HUES6 (cell line): ENCODE measurements around the gene CCDC89.

ENCODE experiments used
- H3K27ac ChIP-seq: 2 replicates; pipeline ENCODE4 v1.7.0; 2013; ENCODE audit warnings: low read depth, mild to moderate bottlenecking, low read length, inconsistent platforms
- H3K27me3 ChIP-seq: 2 replicates; pipeline ENCODE4 v1.6.1; 2013; ENCODE audit warnings: low read length; ENCODE audit not compliant: control insufficient read depth, insufficient read depth
- H3K36me3 ChIP-seq: 2 replicates; pipeline ENCODE4 v1.6.1; 2013; ENCODE audit warnings: low read length; ENCODE audit not compliant: control insufficient read depth, insufficient read depth
- H3K4me1 ChIP-seq: 2 replicates; pipeline ENCODE4 v1.6.1; 2013; ENCODE audit warnings: low read length; ENCODE audit not compliant: control insufficient read depth, insufficient read depth
- H3K4me3 ChIP-seq: 2 replicates; pipeline ENCODE4 v1.5.1; 2013; ENCODE audit warnings: low read depth, low read length
- H3K9ac ChIP-seq: one replicate; pipeline ENCODE4 v1.6.1; 2013; ENCODE audit warnings: mild to moderate bottlenecking, low read length
- H3K9me3 ChIP-seq: 2 replicates; pipeline ENCODE4 v1.6.1; 2013; ENCODE audit warnings: low read depth, low read length; ENCODE audit not compliant: control insufficient read depth, insufficient read depth

CCDC89 gene

DNA sequence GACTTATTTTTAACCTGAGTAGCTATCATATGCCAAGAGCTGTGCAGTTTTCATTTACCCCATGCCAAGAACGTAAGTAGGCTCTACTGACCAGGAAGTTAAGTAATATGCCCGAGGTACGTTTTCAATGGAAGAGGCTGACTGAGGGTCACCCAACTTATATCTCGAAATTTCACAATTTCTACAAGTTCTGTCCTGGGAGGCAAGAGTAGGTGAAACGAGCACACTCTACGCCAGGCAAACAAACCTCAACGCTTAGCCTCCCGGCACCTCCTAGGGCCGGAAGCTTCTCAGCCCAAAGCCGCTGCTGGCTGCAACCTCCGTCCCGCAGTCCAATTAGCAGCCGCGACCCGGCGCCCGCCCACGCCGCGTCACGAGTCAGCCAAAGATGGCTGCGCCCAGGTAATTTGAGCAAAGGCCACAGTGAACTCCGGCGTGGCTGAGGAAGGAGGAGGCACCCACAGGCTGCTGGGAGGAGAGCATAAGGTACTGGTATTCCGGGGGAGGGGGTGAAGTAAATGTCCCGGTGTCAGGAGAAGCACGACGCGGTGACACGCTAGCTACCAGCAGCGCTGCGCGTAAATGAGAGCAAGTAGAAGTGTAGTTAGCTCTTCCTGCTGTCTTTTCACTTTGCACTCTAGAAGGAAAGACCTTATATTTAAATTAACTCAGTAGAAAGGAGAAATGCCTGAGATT is 38.2 kb downstream of the CCDC89 start, which contains the start of gene TMEM126A:
Gene TMEM126A (plus strand): TSS at position 364 of the 696 bp plus-strand sequence. CDS start 2,289 bp downstream, outside the sequence.
- Histone ChIP-seq H3K36me3 (no peaks in the 10 kb centered on the region), H3K27ac (peak within 1 kb of the TSS; percentile 52; the same call in 1 of the 2 replicates), H3K27me3 (no peaks in the 10 kb centered on the region), H3K4me1 (0 out of 2 replicates have a peak, but pooled peaks cover 3% of the 10 kb centered on the region), H3K9me3 (no peaks in the 10 kb centered on the region), H3K4me3 (peak within 1 kb of the TSS; percentile 72), H3K9ac (peak within 1 kb of the TSS; percentile 75)

- peak overlapping the region; percentile 10; the same call in 1 of the 2 replicates for H3K27ac ChIP-seq
- peak overlapping the region; percentile 75 for H3K9ac ChIP-seq
- H3K36me3 ChIP-seq, result no peaks in the 10 kb centered on the region
- no peaks in the 10 kb centered on the region for H3K9me3 ChIP-seq
- peak overlapping the region; percentile 72 for H3K4me3 ChIP-seq
- 0 out of 2 replicates have a peak, but pooled peaks cover 3% of the 10 kb centered on the region for H3K4me1 ChIP-seq
- no peaks in the 10 kb centered on the region for H3K27me3 ChIP-seq
These were observed 38.9 kb downstream of the CCDC89 start for GRCh38 chr11:85647078-85647477.

DNA sequence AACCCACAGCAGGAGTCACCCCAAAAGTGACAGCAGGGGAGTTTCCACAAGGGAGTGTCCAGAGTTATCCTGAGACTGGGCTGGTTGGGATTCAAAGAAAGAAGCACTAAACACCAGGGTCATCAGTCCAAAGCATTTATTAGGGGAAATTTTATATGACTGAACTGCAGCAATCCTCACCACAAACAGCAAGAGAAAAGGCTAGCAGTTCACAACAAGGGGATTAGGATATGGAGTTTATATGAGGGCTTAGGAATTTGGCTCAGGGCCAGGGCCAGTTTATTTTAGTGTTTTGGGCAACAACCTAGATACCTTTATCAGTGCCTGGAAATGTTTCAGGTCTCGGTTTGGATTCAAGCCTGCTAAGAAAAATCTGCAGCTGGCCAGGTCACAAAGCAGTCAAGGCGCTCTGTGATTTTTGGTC is 42.8 kb downstream of the CCDC89 start:
- no peaks in the 10 kb centered on the region for H3K27me3 ChIP-seq
- H3K4me3 ChIP-seq, result no peak overlapping the region
- H3K9me3 ChIP-seq, result no peaks in the 10 kb centered on the region
- no peak overlapping the region for H3K27ac ChIP-seq
- H3K4me1 ChIP-seq, result 0 out of 2 replicates have a peak, but pooled peaks cover 3% of the 10 kb centered on the region
- no peak overlapping the region for H3K9ac ChIP-seq
- 0 out of 2 replicates have a peak, but pooled peaks cover 2% of the 10 kb centered on the region for H3K36me3 ChIP-seq

DNA sequence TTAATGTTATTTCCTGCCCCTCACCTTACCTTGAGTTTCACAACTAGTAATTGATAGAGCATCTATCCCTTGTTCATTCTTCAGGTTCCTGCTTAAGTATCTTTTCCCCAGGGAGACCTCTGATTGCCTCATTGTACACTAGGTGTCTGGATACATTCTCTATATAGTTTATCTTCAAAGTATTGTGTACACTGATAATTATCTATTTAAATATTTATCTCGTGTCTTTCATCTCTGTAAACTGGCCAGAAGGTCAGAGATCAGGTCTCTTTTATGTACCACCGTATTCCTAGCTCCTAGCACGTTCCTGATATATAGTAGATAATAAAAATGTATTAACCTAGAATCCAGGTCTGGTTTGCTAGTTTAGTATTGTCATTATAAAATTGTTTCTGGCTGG is 51.2 kb downstream of the CCDC89 start:
- H3K4me1 ChIP-seq, result peaks cover 3% of the 10 kb centered on the region; the same call in 1 of the 2 replicates
- peaks cover 53% of the 10 kb centered on the region for H3K36me3 ChIP-seq
- H3K9ac ChIP-seq, result no peak overlapping the region
- no peak overlapping the region for H3K27ac ChIP-seq
- no peaks in the 10 kb centered on the region for H3K9me3 ChIP-seq
- H3K4me3 ChIP-seq, result no peak overlapping the region
- H3K27me3 ChIP-seq, result no peaks in the 10 kb centered on the region
